Ascending aorta (tissue), 2 donors: ENCODE measurements around the gene AKR1B15. TPM values are rescaled to one million over a fixed set of nuclear protein-coding genes. Genes with fewer than 3 reads are reported as not detected.

Source experiments
- DNase-seq, 2 donors: peaks; one replicate each; pipeline ENCODE4 v3.0.0-alpha.2; 2019; ENCODE audit warnings: low spot score in 2 of 2
- H3K27ac ChIP-seq, 2 donors: fragments of 200-600 bp; sonication (generic); one replicate each; pipeline ENCODE4 v1.5.1; 2016 to 2017; ENCODE audit warnings: mild to moderate bottlenecking in 1 of 2
- H3K27me3 ChIP-seq: fragments of 200-600 bp; sonication (generic); one replicate; pipeline ENCODE4 v1.5.1; 2017
- H3K36me3 ChIP-seq, 2 donors: fragments of 200-600 bp; sonication (generic); one replicate each; pipeline ENCODE4 v1.5.1; 2016
- H3K4me1 ChIP-seq, 2 donors: fragments of 200-600 bp; sonication (generic); one replicate each; pipeline ENCODE4 v1.5.1; 2016 to 2017; ENCODE audit warnings: mild to moderate bottlenecking in 1 of 2
- H3K4me3 ChIP-seq, 2 donors: fragments of 200-600 bp; sonication (generic); one replicate each; pipeline ENCODE4 v1.5.1; 2016 to 2017; ENCODE audit warnings: mild to moderate bottlenecking in 1 of 2
- H3K9me3 ChIP-seq, 2 donors: fragments of 200-600 bp; sonication (generic); one replicate each; pipeline ENCODE4 v1.5.1; 2016
- CTCF ChIP-seq, 3 experiments: fragments of 200-600 bp in 2 of 3; fragments of 450-650 bp in 1 of 3; sonication (generic) in 2 of 3; IDR thresholded peaks; one replicate each; pipeline ENCODE4 v1.5.1; 2016 to 2019; ENCODE audit warnings: antibody characterized with exemption in 3 of 3, mild to moderate bottlenecking in 1 of 3, moderate library complexity in 1 of 3
- intact Hi-C: fragments of 100-400 bp; cut with DNase I; formaldehyde crosslinking; loops from one replicate; pipeline ENCODE4 v1.15.1; 2023
- total RNA-seq: library from RNA; depleted of rRNA; stranded (reverse); fragments of >200 nt; gene quantifications from one replicate; pipeline ENCODE4 v1.1.0, GENCODE V29; 2016

AKR1B15 gene
- total RNA-seq, 1 donor from 2014 or later = not detected

GRCh38 chr7:134542195-134542771, 6.6 kb upstream of the AKR1B15 start:
- no peaks in the 10 kb centered on the region for H3K9me3 ChIP-seq
- no peaks in the 10 kb centered on the region for H3K27me3 ChIP-seq
- H3K36me3 ChIP-seq = no peaks in the 10 kb centered on the region
- intact Hi-C loops = no loop called here
- H3K27ac ChIP-seq = no peak overlapping the region
- DNase-seq = no peak
- H3K4me3 ChIP-seq = no peak overlapping the region
- no peak for TF ChIP-seq CTCF (IDR thresholded peaks at IDR 0.05)
- no peaks in the 10 kb centered on the region for H3K4me1 ChIP-seq

GRCh38 chr7:134545380-134545779, 3.5 kb upstream of the AKR1B15 start:
- TF ChIP-seq CTCF (IDR thresholded peaks at IDR 0.05) = no peak
- Histone ChIP-seq H3K27ac (no peak overlapping the region), H3K36me3 (no peaks in the 10 kb centered on the region), H3K4me3 (no peak overlapping the region), H3K4me1 (no peaks in the 10 kb centered on the region), H3K9me3 (no peaks in the 10 kb centered on the region), H3K27me3 (no peaks in the 10 kb centered on the region)
- no peak for DNase-seq
- intact Hi-C loops = no loop called here

- TF ChIP-seq CTCF (IDR thresholded peaks at IDR 0.05) = no peak
- Histone ChIP-seq H3K27ac (no peak overlapping the region), H3K27me3 (no peaks in the 10 kb centered on the region), H3K9me3 (no peaks in the 10 kb centered on the region), H3K4me1 (no peaks in the 10 kb centered on the region), H3K36me3 (no peaks in the 10 kb centered on the region), H3K4me3 (no peak overlapping the region)
- intact Hi-C loops = no loop called here
- DNase-seq = no peak
Measured at GRCh38 chr7:134545918-134546317, 3.0 kb upstream of the AKR1B15 start.

GRCh38 chr7:134546955-134547354, 2.0 kb upstream of the AKR1B15 start:
- no peaks in the 10 kb centered on the region for H3K27me3 ChIP-seq
- no peak overlapping the region for H3K4me3 ChIP-seq
- no peak for TF ChIP-seq CTCF (IDR thresholded peaks at IDR 0.05)
- no peak overlapping the region for H3K27ac ChIP-seq
- no peak for DNase-seq
- H3K36me3 ChIP-seq = no peaks in the 10 kb centered on the region
- H3K9me3 ChIP-seq = no peaks in the 10 kb centered on the region
- intact Hi-C loops = loop anchor here (1.0 kb wide), 3 partner anchors 33 to 115 kb away; no protein-coding TSS in a partner anchor
- H3K4me1 ChIP-seq = no peaks in the 10 kb centered on the region

GRCh38 chr7:134547397-134548054, 1.4 kb upstream of the AKR1B15 start:
- peak; percentile 57 to 86 (median 85) for TF ChIP-seq CTCF (IDR thresholded peaks at IDR 0.05)
- intact Hi-C loops = loop anchor here (1.0 kb wide), 3 partner anchors 33 to 115 kb away; no protein-coding TSS in a partner anchor
- Histone ChIP-seq H3K27me3 (no peaks in the 10 kb centered on the region), H3K36me3 (no peaks in the 10 kb centered on the region), H3K9me3 (no peaks in the 10 kb centered on the region), H3K27ac (peak overlapping the region in 1 of 2 donors; percentile 25), H3K4me3 (peak overlapping the region; percentile 53 to 57), H3K4me1 (no peaks in the 10 kb centered on the region)
- DNase-seq = peak in 1 of 2 donors; percentile 83
